K562 (cell line): ENCODE results near the gene PTOV1. TPM values are rescaled to one million over a fixed set of nuclear protein-coding genes. Genes with fewer than 3 reads are reported as not detected.

Experiments used
- ASH1L ChIP-seq: fragments of 450-650 bp; IDR thresholded peaks from 2 replicates; pipeline ENCODE4 v1.6.1; 2018; ENCODE audit warnings: borderline replicate concordance, mild to moderate bottlenecking, low read depth; ENCODE audit not compliant: partially characterized antibody
- THRAP3 ChIP-seq: fragments of 450-650 bp; IDR thresholded peaks from 2 replicates; pipeline ENCODE4 v1.6.1; 2016; ENCODE audit warnings: mild to moderate bottlenecking, inconsistent platforms, borderline replicate concordance
- polyA plus RNA-seq, 8 experiments: library from polyadenylated mRNA; depleted of rRNA in 4 of 8; stranded (reverse) in 5 of 8; unstranded in 3 of 8; fragments of >200 nt; fragmentation: Nextera tagmentation in 2 of 8; fragmentation: Illumina TruSeq in 1 of 8; extraction: Ambion mirVana in 2 of 8; extraction: Trizol in 1 of 8; gene quantifications; 2 replicates each; pipeline versions ENCODE4 v1.2.1 to v1.2.3, GENCODE V29; 2011 to 2014; ENCODE audit warnings: inconsistent platforms in 1 of 8, missing spikeins in 1 of 8
- total RNA-seq, 7 experiments: library from RNA; depleted of rRNA in 6 of 7; stranded (reverse); fragments of >200 nt in 6 of 7; fragmentation: Illumina TruSeq in 2 of 7; extraction: Trizol in 2 of 7; gene quantifications; 2 replicates each; pipeline versions ENCODE4 v1.2.1 to v1.2.3, GENCODE V29; 2011 to 2021; ENCODE audit warnings: low replicate concordance in 1 of 7
- TF ChIP-seq, protein P1 (sequence below), 2 experiments: fragments of 450-650 bp; IDR thresholded peaks; 2 replicates each; pipeline ENCODE4 v1.6.1; 2016; ENCODE audit warnings: mild to moderate bottlenecking in 2 of 2, borderline replicate concordance in 1 of 2, low read depth in 1 of 2, moderate library complexity in 1 of 2
- TF ChIP-seq, protein P2 (sequence below): fragments of 250-450 bp; sonication (Bioruptor Pico); IDR thresholded peaks from 2 replicates; pipeline ENCODE4 v1.8.0; 2022; ENCODE audit warnings: inconsistent platforms, mild to moderate bottlenecking, moderate library complexity, borderline replicate concordance

The PTOV1 gene
- total and polyA plus RNA-seq, 9 of the 15 experiments (the other 6 are each of a cell fraction or from before 2014, with no cell fraction given) = 4.9 to 169 (median 43.5) TPM

DNA sequence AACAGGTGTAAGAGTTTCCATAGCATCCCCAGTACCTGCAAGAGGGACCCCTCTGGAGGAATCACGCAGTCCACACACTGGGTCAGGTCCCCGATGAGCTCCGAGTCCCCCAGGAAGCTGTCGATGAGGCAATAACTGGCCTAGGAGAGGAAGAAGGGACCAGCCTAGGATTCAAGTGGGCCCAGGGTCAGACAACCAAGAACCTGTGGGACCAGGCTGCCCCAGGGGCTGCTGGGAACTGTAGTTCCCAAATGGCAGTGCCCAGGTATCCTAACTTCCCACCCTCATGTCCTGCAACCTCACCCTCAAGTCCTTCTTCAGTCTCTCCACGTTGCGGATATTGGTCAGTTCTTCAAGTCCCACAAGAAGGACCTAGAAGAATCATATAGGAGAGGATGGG is 39.6 kb upstream of the PTOV1 start (continued):
- TF ChIP-seq, protein P1, sequence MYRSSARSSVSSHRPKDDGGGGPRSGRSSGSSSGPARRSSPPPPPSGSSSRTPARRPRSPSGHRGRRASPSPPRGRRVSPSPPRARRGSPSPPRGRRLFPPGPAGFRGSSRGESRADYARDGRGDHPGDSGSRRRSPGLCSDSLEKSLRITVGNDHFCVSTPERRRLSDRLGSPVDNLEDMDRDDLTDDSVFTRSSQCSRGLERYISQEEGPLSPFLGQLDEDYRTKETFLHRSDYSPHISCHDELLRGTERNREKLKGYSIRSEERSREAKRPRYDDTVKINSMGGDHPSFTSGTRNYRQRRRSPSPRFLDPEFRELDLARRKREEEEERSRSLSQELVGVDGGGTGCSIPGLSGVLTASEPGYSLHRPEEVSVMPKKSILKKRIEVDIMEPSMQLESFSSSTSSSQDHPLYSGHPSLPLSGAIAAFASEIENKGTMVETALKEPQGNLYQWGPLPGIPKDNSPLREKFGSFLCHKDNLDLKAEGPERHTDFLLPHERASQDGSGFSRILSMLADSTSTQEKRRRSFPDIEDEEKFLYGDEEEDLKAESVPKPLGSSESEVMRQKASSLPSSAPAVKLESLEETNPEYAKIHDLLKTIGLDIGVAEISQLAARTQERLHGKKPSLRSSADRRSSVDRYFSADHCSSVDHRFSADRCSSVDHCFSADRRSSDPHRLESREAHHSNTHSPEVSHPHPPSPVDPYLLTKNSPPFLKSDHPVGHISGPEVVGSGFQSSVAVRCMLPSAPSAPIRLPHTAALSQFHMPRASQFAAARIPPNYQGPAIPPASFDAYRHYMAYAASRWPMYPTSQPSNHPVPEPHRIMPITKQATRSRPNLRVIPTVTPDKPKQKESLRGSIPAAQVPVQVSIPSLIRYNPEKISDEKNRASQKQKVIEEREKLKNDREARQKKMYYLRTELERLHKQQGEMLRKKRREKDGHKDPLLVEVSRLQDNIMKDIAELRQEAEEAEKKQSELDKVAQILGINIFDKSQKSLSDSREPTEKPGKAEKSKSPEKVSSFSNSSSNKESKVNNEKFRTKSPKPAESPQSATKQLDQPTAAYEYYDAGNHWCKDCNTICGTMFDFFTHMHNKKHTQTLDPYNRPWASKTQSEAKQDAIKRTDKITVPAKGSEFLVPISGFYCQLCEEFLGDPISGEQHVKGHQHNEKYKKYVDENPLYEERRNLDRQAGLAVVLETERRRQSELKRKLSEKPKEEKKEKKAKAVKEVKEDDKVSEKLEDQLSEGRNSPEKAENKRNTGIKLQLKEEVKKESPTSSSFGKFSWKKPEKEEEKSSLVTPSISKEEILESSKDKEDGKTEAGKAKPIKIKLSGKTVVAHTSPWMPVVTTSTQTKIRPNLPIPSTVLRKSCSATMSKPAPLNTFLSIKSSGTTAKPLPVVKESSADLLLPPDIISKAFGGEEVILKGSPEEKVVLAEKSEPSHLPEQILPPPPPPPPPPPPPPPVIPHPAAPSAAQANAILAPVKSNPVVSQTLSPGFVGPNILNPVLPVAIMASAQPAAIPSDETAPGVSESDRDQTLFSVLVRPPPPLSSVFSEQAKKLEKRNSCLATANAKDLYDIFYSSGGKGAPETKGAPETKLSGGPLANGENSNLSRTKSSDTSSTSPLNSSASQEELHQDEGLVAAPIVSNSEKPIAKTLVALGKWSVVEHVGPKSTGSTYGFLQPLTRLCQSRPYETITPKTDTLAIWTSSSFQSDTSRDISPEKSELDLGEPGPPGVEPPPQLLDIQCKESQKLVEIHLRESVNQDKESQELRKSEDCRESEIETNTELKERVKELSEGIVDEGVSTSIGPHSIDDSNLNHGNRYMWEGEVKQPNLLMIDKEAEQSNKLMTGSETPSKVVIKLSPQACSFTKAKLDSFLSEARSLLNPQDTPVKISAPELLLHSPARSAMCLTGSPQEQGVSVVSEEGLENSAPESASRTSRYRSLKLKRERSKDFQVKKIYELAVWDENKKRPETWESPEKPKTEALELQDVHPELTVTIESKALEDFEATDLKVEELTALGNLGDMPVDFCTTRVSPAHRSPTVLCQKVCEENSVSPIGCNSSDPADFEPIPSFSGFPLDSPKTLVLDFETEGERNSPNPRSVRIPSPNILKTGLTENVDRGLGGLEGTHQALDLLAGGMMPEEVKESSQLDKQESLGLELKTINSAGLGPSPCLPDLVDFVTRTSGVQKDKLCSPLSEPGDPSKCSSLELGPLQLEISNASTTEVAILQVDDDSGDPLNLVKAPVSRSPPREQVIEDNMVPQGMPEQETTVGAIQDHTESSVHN (IDR thresholded peaks at IDR 0.05; ENCODE audit: borderline replicate concordance in 1 of 2, low read depth in 1 of 2) = no peak
- TF ChIP-seq, protein P2, sequence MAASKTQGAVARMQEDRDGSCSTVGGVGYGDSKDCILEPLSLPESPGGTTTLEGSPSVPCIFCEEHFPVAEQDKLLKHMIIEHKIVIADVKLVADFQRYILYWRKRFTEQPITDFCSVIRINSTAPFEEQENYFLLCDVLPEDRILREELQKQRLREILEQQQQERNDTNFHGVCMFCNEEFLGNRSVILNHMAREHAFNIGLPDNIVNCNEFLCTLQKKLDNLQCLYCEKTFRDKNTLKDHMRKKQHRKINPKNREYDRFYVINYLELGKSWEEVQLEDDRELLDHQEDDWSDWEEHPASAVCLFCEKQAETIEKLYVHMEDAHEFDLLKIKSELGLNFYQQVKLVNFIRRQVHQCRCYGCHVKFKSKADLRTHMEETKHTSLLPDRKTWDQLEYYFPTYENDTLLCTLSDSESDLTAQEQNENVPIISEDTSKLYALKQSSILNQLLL (CRISPR knock-in tag) = no peak
- TF ChIP-seq THRAP3 = no peak
- no peak for TF ChIP-seq ASH1L
